RCC 7860 (cell line): ENCODE results near the gene ODF2.

Source experiments
- DNase-seq: peaks from one replicate; pipeline ENCODE4 v3.0.0-alpha.2; 2015; ENCODE audit warnings: low spot score
- FAIRE-seq: peaks from 2 replicates; lab custom pipeline; 2012; peaks lifted over from hg19 to GRCh38; lab: Jason Lieb, UNC

Gene ODF2

DNA sequence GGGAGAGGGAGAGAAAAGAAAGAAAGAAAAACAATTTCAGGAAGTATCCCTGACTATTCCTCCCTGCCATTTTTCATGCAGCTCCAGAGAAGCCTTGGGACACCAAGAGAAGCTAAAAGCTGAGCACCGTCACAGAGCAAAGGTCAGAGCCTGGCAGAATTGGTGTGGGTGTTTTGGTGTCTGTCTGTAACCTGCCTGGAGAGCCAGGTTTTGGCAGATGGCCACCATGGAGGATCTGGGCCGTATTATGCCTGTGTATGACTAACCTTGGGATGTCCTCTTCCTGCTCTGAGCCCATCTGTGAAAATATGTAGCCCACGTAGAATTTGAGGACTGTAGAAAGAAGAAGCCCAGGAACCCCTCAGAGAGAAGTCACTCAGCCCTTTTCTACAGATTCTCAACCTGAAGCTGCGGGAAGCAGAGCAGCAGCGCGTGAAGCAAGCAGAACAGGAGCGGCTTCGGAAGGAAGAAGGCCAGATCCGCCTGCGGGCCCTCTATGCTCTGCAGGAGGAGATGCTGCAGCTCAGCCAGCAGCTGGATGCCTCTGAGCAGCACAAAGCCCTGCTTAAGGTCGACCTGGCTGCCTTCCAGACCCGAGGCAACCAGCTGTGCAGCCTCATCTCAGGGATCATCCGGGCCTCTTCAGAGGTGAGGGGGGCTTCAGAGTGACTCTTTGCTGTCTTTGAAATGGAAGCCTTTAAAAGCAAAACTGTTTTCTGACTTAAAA lies 67.6 kb downstream of the ODF2 start:
- no peak for DNase-seq
- no peak for FAIRE-seq

DNA sequence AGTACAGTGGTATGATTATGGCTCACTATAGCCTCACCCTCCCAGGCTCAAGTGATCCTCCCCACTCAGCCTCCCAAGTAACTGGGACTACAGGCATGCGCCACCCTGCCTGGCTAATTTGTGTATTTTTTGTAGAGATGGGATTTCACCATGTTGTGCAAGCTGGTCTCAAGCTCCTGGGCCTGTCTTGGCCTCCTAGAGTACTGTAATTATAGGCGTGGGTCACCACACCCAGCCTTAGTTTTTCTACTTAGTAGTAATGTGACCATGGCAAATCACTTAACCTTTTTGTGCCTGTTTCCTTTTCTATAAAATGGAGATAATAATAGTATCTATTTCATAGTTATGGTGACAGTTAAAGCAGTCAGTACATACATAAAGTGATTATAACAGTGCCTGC lies 70.9 kb downstream of the ODF2 start:
- DNase-seq, result no peak
- no peak for FAIRE-seq

DNA sequence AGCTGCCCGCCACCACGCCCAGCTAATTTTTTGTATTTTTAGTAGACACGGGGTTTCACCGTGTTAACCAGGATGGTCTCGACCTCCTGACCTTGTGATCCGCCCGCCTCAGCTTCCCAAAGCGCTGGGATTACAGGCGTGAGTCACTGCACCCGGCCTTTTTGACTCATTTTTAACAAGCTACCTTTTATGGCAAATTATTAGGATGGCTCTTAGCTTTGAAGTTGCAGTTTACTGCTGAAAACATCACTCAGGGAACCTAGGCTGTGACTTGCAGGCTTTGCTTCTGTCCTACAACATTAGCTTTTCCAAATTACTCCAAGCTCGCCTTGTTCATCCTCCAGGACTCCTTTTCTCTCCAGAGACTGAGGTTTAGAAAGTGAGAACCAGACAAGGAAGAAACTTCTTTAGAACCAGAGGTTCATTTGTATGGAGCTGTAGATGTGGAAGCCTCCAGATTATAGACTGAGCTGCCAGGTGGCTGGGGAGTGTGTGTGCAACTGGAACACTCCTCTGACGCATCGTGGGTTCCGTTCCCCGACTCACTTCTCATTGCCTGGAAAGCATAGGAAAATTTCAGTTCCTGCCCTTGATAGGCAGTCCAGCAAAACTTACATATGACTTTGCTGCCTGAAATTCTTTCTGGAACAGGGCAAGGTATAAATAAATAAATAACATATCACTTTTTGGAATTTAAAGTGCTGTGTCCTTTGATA lies 72.8 kb downstream of the ODF2 start:
- DNase-seq, result no peak
- no peak for FAIRE-seq

DNA sequence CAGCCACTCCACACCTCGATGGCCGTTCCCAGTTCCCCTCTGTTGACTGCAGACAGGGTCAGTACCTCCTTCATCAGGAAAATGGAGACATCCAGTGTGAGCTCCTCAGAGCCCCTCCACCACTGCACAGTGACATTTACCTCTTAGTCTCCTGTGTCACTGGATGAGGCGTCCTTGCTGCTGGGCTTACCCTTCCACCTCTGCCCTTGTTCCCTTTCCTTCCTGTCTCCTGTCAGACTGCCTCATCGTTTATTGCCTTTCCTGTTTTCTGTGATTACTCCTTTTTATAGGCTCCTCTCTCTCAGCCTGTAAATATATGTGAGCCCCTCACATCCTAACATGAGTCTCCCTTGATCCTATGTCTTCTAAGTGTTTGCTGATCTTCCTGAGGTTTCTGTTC lies 73.4 kb downstream of the ODF2 start:
- FAIRE-seq, result no peak

GRCh38 chr9:128532581-128532980 lies 76.8 kb downstream of the ODF2 start:
- no peak for FAIRE-seq
- DNase-seq, result no peak

More for the DNA sequence above, 73.4 kb downstream of the ODF2 start:
- DNase-seq, result no peak

DNA sequence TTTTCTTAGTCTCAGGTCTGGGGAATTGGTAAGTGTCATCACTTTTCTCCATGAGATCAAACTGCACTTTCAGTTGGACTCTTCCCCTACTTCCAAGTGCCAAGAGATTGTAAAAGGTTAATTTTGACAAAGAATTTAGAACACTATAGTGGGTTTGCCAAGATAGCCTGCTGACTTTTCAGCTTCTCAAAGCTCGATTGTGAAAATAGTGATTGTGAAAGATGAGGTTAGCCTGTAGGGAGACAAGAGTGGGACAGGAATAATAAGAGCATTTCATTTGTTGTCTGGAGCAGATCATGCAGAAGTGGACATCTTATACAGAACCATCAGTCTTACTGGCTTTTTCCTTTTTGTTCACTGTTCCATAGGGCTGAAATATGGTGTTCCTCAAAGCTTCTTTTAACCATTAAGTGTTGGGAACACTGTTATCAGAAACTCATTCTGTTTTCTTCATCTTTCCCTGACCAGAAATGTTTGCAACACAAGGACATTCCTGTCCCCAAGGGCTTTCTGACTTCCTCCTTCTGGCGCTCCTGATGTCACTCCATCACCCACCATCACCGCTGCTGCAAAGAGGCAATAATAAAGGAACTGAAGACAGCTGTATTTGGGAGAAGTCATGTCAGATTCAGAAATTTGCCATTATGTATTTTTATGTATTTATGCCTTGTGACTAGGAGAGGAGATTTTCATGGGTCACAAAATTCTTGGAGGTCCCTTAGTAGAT lies 85.0 kb downstream of the ODF2 start:
- DNase-seq (no peak), FAIRE-seq (no peak)

DNA sequence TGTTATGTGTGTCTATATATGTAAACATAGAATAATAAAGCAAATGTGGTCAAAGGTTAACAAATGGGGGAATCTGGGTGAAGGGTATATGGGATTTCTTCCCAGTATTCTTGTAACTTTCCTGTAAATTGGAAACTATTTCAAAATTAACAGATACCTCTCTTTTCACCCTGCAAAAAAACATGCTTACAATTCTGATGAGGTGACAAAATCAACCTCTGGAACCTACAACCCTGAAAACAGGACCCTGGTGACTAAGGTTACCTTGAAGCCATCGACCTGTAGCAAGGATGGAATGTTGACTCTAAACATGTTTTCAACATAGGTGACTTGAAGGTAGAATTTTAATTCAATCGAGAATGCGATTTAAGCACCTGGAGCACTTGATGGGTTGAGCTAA lies 90.7 kb downstream of the ODF2 start:
- FAIRE-seq (no peak), DNase-seq (no peak)

GRCh38 chr9:128548876-128549275 lies 93.1 kb downstream of the ODF2 start:
- DNase-seq (no peak), FAIRE-seq (no peak)

DNA sequence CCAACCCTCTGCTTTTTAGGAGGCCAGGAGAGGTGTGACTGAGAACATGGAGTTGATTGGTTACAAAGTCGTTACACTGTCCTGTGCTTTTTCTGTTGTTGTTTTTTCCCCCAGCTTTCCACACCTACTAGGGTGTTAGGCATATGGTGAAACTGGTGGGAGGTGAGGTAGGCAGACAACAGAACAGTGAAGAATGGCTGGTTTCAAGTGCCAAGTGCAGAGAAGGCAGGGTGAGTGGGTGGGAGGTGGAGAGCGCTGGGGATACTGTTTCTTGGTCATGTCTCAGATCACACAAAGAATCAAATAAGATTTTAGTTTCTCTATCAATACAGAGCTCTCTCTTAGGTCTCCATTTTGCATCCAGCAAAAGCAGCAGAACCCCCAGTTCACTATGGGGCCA lies 94.4 kb downstream of the ODF2 start:
- DNase-seq (no peak), FAIRE-seq (no peak)
